Psoas muscle (tissue), 8 donors: Measurements from ENCODE around the gene PSORS1C2. TPM values are rescaled to one million over a fixed set of nuclear protein-coding genes. Genes with fewer than 3 reads are reported as not detected.
"Not testable (repeated sequence)": the region's sequence is repeated elsewhere in the genome, so short reads cannot be mapped to it uniquely, and the experiment has no call there.

ENCODE experiments used
- ATAC-seq, 4 donors: fragments of 200-7000 bp; cut with Tn5 transposase; one replicate each; pipeline ENCODE4 v1.9.1; 2020; ENCODE audit warnings: moderate library complexity in 3 of 4, mild to moderate bottlenecking in 2 of 4
- DNase-seq, 2 donors: peaks; one replicate each; pipeline ENCODE4 v3.0.0-alpha.2; 2020
- H3K27ac ChIP-seq: fragments of 200-600 bp; one replicate; pipeline ENCODE4 v1.8.0; 2022
- H3K27me3 ChIP-seq, 3 donors: fragments of 200-600 bp in 1 of 3; one replicate each; pipeline versions ENCODE4 v1.6.1 to v1.8.0; 2013 to 2022; ENCODE audit warnings: low read length in 2 of 3, mild to moderate bottlenecking in 2 of 3, moderate library complexity in 1 of 3; ENCODE audit not compliant: insufficient read depth in 3 of 3
- H3K36me3 ChIP-seq, 2 donors: fragments of 200-600 bp in 1 of 2; one replicate each; pipeline versions ENCODE4 v1.6.1 to v1.8.0; 2013 to 2022; ENCODE audit warnings: low read depth in 1 of 2, mild to moderate bottlenecking in 1 of 2, moderate library complexity in 1 of 2; ENCODE audit not compliant: insufficient read depth in 1 of 2
- H3K4me1 ChIP-seq: fragments of 200-600 bp; one replicate; pipeline ENCODE4 v1.8.0; 2022
- H3K4me3 ChIP-seq: fragments of 200-600 bp; one replicate; pipeline ENCODE4 v1.8.0; 2022; ENCODE audit warnings: mild to moderate bottlenecking
- H3K9me3 ChIP-seq: fragments of 200-600 bp; one replicate; pipeline ENCODE4 v1.8.0; 2022
- CTCF ChIP-seq: fragments of 200-600 bp; IDR thresholded peaks from one replicate; pipeline ENCODE4 v1.8.0; 2022; ENCODE audit warnings: antibody characterized with exemption
- WGBS, 3 donors: extraction: QIAGEN DNeasy Blood & Tissue Kit; methylation state at CpG; one replicate each; pipeline versions ENCODE4 v1.1.6 to v1.1.7; 2013; 5-methylcytosine and 5-hydroxymethylcytosine counted together
- intact Hi-C, 2 donors: fragments of 100-400 bp; cut with DNase I; formaldehyde crosslinking; loops; one replicate each; pipeline versions ENCODE4 v1.11.0 to v1.14.2; 2022
- polyA plus RNA-seq, 3 donors: library from polyadenylated mRNA; stranded (reverse); fragments of 200-250 nt; gene quantifications; one replicate each; pipeline ENCODE4 v1.2.3, GENCODE V29; 2013
- total RNA-seq, 4 donors: library from RNA; stranded (reverse); fragmentation: NEBNext Ultra II Directional in 2 of 4; extraction: Animal tissue kit (Norgen Biotek cat#: 25700) in 2 of 4; gene quantifications; one replicate each; pipeline versions ENCODE4 v1.2.1 to v1.2.4, GENCODE V29; 2021 to 2023
- donor health status: healthy with polysubstance abuse.
- donor health status: DM: no; HTN: no; CAD: no; lungs with moderate emphysema.
- donor health status: Bipolar disorder and iron deficiency.
- donor health status: healthy.
- donor health status: DM: yes; HTN: yes; CAD: no.
- donor health status: DM: no; HTN: no; CAD: no.
- donor health status: DM: no; HTN: no; CAD: no.
- donor health status: DM: yes; HTN: yes; CAD: no.

PSORS1C2 gene
- total and polyA plus RNA-seq, 7 donors = not detected

- intact Hi-C loops = no loop called here
- no peak for TF ChIP-seq CTCF
- DNase-seq (no peak), ATAC-seq (no peak)
- Histone ChIP-seq H3K27me3 (no peaks in the 10 kb centered on the region), H3K27ac (no peak overlapping the region), H3K4me3 (no peak overlapping the region), H3K4me1 (no peaks in the 10 kb centered on the region), H3K9me3 (no peaks in the 10 kb centered on the region), H3K36me3 (no peaks in the 10 kb centered on the region)
- WGBS, 3 donors = 53 to 65% (median 53%) methylated on average over 15 to 16 of the region's 16 CpGs
Measured at GRCh38 chr6:31171931-31172905, 33.4 kb upstream of the PSORS1C2 start.

- no peaks in the 10 kb centered on the region for H3K36me3 ChIP-seq
- no peaks in the 10 kb centered on the region for H3K9me3 ChIP-seq
- WGBS, 3 donors = 75 to 86% (median 81%) methylated on average over 10 of the region's 10 CpGs
- no peaks in the 10 kb centered on the region for H3K27me3 ChIP-seq
- TF ChIP-seq CTCF = no peak
- no peak for ATAC-seq
- no peak overlapping the region for H3K4me3 ChIP-seq
- H3K27ac ChIP-seq = no peak overlapping the region
- DNase-seq = no peak
- intact Hi-C loops = no loop called here
- H3K4me1 ChIP-seq = no peaks in the 10 kb centered on the region
Measured at GRCh38 chr6:31170987-31171671, 32.3 kb upstream of the PSORS1C2 start.

- Histone ChIP-seq H3K27ac (no peak within 1 kb of the TSS), H3K27me3 (no peaks in the 10 kb centered on the region), H3K9me3 (no peaks in the 10 kb centered on the region), H3K4me3 (no peak within 1 kb of the TSS), H3K36me3 (no peaks in the 10 kb centered on the region), H3K4me1 (no peaks in the 10 kb centered on the region)
- intact Hi-C loops = no loop called here
- TF ChIP-seq CTCF = no peak
- no peak for ATAC-seq
- no peak for DNase-seq
- WGBS, 3 donors = 50 to 65% (median 61%) methylated on average over 7 to 9 of the region's 9 CpGs
Measured at GRCh38 chr6:31170600-31170881, 31.7 kb upstream of the PSORS1C2 start, which contains the start of gene POU5F1. TSS of gene POU5F1 (minus strand) at chr6:31170682. CDS start at chr6:31170620, 62 bp downstream.

GRCh38 chr6:31169858-31170599, 31.2 kb upstream of the PSORS1C2 start:
- H3K27ac ChIP-seq, H3K4me3 ChIP-seq, DNase-seq, H3K9me3 ChIP-seq, intact Hi-C loops, H3K36me3 ChIP-seq, ATAC-seq, H3K27me3 ChIP-seq, H3K4me1 ChIP-seq: not testable (repeated sequence)
- 53 to 67% (median 60%) methylated on average over 21 to 23 of the region's 23 CpGs for WGBS, 3 donors
